Pancreas (tissue), 10 donors: ENCODE results near the gene CHD2. TPM values are rescaled to one million over a fixed set of nuclear protein-coding genes. Genes with fewer than 3 reads are reported as not detected.
A peak's percentile ranks its signal among the peaks of the same experiment; 100 is the strongest.

ENCODE experiments used
- ATAC-seq, 4 donors: fragments of 200-7000 bp; cut with Tn5 transposase; one replicate each; pipeline versions ENCODE4 v1.8.0 to v1.9.1; 2020; ENCODE audit warnings: mild to moderate bottlenecking in 4 of 4, moderate library complexity in 4 of 4
- DNase-seq, 6 donors: peaks; one replicate each; pipeline ENCODE4 v3.0.0-alpha.2; 2020
- FAIRE-seq: peaks from 2 replicates; lab custom pipeline; 2012; peaks lifted over from hg19 to GRCh38; lab: Jason Lieb, UNC
- H3K27ac ChIP-seq, 4 donors: fragments of 200-600 bp; sonication (generic); 1 replicate in 3 of 4; 2 replicates in 1 of 4; pipeline versions ENCODE4 v1.5.0 to v1.8.0; 2020
- H3K27me3 ChIP-seq, 4 donors: fragments of 200-600 bp; one replicate each; pipeline ENCODE4 v1.8.0; 2021
- H3K36me3 ChIP-seq, 3 donors: fragments of 200-600 bp; sonication (generic) in 1 of 3; one replicate each; pipeline versions ENCODE4 v1.5.0 to v1.8.0; 2020 to 2021
- H3K4me1 ChIP-seq, 3 donors: fragments of 200-600 bp; one replicate each; pipeline ENCODE4 v1.8.0; 2021
- H3K4me3 ChIP-seq, 4 donors: fragments of 200-600 bp; sonication (generic) in 2 of 4; one replicate each; pipeline versions ENCODE4 v1.5.0 to v1.8.0; 2020 to 2021
- H3K9me3 ChIP-seq, 4 donors: fragments of 200-600 bp; one replicate each; pipeline ENCODE4 v1.8.0; 2021
- CTCF ChIP-seq, 4 donors: fragments of 200-600 bp; sonication (generic) in 3 of 4; IDR thresholded peaks; one replicate each; pipeline versions ENCODE4 v1.5.0 to v1.8.0; 2021; ENCODE audit warnings: antibody characterized with exemption in 4 of 4
- WGBS, 2 donors: extraction: QIAGEN DNeasy Blood & Tissue Kit; methylation state at CpG; one replicate each; pipeline ENCODE4 v1.1.7; 2013; 5-methylcytosine and 5-hydroxymethylcytosine counted together
- intact Hi-C, 3 donors: fragments of 100-400 bp; cut with DNase I; formaldehyde crosslinking; loops; one replicate each; pipeline versions ENCODE4 v1.11.1 to v1.14.2; 2022
- polyA plus RNA-seq, 2 donors: library from polyadenylated mRNA; stranded (reverse); fragments of 200-250 nt; gene quantifications; one replicate each; pipeline ENCODE4 v1.2.3, GENCODE V29; 2013
- total RNA-seq, 6 donors: library from RNA; stranded (reverse); fragmentation: NEBNext Ultra II Directional in 4 of 6; extraction: Animal tissue kit (Norgen Biotek cat#: 25700) in 4 of 6; gene quantifications; one replicate each; pipeline versions ENCODE4 v1.2.1 to v1.2.4, GENCODE V29; 2021 to 2023
- donor health status: healthy with polysubstance abuse.
- donor health status: DM: no; HTN: no; CAD: no; lungs with moderate emphysema.
- donor health status: DM: no; HTN: no; CAD: no.
- donor health status: control.
- donor health status: control.
- donor health status: Bipolar disorder and iron deficiency.
- donor health status: DM: yes; HTN: yes; CAD: no.
- donor health status: DM: no; HTN: no; CAD: no.
- donor health status: DM: no; HTN: no; CAD: no.
- donor health status: DM: yes; HTN: yes; CAD: no.

The CHD2 gene
- total and polyA plus RNA-seq, 8 donors, result 27.7 to 86.3 (median 44.0) TPM

- Histone ChIP-seq H3K27ac (peak overlapping the region; percentile 94 to 99 (median 98)), H3K9me3 (no peaks in the 10 kb centered on the region), H3K4me3 (peak overlapping the region; percentile 27 to 58 (median 48)), H3K4me1 (peaks cover 0 to 42% (median 29%) of the 10 kb centered on the region in 3 donors), H3K36me3 (no peaks in the 10 kb centered on the region), H3K27me3 (no peaks in the 10 kb centered on the region)
- DNase-seq, result no peak
- ATAC-seq, result no peak
- no peak for TF ChIP-seq CTCF (IDR thresholded peaks at IDR 0.05)
- FAIRE-seq, result no peak
- 0% methylated on average over 6 of the region's 6 CpGs for WGBS, 2 donors
- intact Hi-C loops, result loop anchor here in 1 of 3 donors (5.0 kb wide), 1 partner anchor 93 kb away; no protein-coding TSS in a partner anchor
Observed at GRCh38 chr15:92900731-92901071, 577 bp downstream of the CHD2 start.

DNA sequence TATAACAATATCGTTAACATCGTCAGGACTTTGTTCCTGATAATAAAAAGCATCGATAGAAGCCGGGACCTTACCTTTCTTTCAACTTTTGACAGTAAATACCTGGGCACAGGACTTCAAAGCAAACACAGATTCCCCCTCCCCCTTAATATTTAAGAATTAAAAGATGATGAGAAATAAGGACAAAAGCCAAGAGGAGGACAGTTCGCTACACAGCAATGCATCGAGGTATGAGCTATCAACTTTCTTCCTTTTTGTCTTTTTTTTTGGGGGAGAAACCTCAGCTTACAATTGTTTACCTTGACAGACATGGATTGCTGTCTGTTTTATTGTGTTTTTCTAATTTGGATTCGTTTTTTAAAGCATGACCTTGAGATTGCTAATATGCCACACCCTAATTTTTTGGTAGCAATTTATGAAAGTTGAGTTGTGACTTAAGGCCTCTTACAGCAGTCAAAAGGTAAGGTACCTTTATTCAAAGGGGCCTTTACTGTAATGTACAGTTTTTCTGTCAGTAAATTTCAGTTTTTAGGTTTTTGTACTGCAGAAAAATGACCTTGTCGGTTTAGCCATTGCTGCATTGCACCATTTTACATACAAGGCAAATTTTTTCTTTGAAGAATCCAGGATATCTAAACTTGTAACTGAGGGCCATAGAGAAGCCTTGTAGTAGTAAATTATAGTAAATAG lies 1.1 kb downstream of the CHD2 start:
- 0 to 1% methylated on average over 8 of the region's 8 CpGs for WGBS, 2 donors
- intact Hi-C loops, result loop anchor here in 1 of 3 donors (5.0 kb wide), 1 partner anchor 94 kb away; no protein-coding TSS in a partner anchor
- H3K36me3 ChIP-seq, result no peaks in the 10 kb centered on the region
- no peaks in the 10 kb centered on the region for H3K9me3 ChIP-seq
- TF ChIP-seq CTCF (IDR thresholded peaks at IDR 0.05), result no peak
- peak overlapping the region; percentile 27 to 58 (median 48) for H3K4me3 ChIP-seq
- FAIRE-seq (no peak), DNase-seq (no peak), ATAC-seq (no peak)
- peaks cover 4 to 42% (median 29%) of the 10 kb centered on the region in 3 donors for H3K4me1 ChIP-seq
- peak overlapping the region; percentile 94 to 99 (median 98) for H3K27ac ChIP-seq
- no peaks in the 10 kb centered on the region for H3K27me3 ChIP-seq

DNA sequence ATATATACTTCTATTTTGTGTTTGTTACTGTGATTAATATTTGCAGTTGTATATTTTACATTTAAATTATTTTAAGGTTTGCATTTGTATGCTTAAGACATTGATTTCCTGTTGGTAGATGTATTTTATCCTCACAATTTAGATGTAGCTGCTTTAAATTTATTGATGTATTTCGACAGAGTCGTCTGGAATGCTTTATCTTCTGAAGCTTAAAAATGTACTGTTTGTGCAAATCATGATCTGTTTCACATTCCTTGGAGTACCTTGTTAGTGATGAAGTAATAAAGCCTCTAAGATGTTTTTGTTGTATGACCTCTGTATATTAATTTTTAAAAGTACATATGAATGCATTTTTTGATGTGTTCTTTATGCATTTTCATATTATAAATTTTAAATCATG lies 1.9 kb downstream of the CHD2 start:
- no peak for TF ChIP-seq CTCF (IDR thresholded peaks at IDR 0.05)
- Histone ChIP-seq H3K9me3 (no peaks in the 10 kb centered on the region), H3K4me1 (peaks cover 11 to 39% (median 29%) of the 10 kb centered on the region in 3 donors), H3K27ac (peak overlapping the region in 3 of 4 donors; percentile 96 to 99 (median 99)), H3K4me3 (peak overlapping the region; percentile 27 to 58 (median 48)), H3K27me3 (no peaks in the 10 kb centered on the region), H3K36me3 (no peaks in the 10 kb centered on the region)
- 0% methylated on average over 2 of the region's 2 CpGs for WGBS, 2 donors
- intact Hi-C loops, result loop anchor here in 1 of 3 donors (5.0 kb wide), 1 partner anchor 95 kb away; no protein-coding TSS in a partner anchor
- no peak for DNase-seq
- ATAC-seq, result no peak
- no peak for FAIRE-seq

GRCh38 chr15:92902737-92903593 lies 2.8 kb downstream of the CHD2 start:
- no peak for TF ChIP-seq CTCF (IDR thresholded peaks at IDR 0.05)
- ATAC-seq (no peak), FAIRE-seq (peak; percentile 9), DNase-seq (no peak)
- Histone ChIP-seq H3K9me3 (no peaks in the 10 kb centered on the region), H3K4me3 (peak overlapping the region; percentile 8 to 58 (median 48)), H3K36me3 (no peaks in the 10 kb centered on the region), H3K27ac (peak overlapping the region; percentile 91 to 99 (median 96)), H3K27me3 (no peaks in the 10 kb centered on the region), H3K4me1 (peaks cover 18 to 39% (median 37%) of the 10 kb centered on the region in 3 donors)
- 2% methylated on average over 4 of the region's 4 CpGs for WGBS, 2 donors
- intact Hi-C loops, result loop anchor here in 1 of 3 donors (5.0 kb wide), 1 partner anchor 96 kb away; no protein-coding TSS in a partner anchor
